RPMI7951 (cell line): Measurements from ENCODE around the gene ZPLD1. TPM values are rescaled to one million over a fixed set of nuclear protein-coding genes. Genes with fewer than 3 reads are reported as not detected.

Source experiments
- DNase-seq: peaks from one replicate; pipeline ENCODE4 v3.0.0-alpha.2; 2012; ENCODE audit warnings: low read depth
- total RNA-seq: library from RNA; depleted of rRNA; stranded (reverse); fragments of >200 nt; shearing (Covaris generic); gene quantifications from 2 replicates; pipeline ENCODE4 v1.2.3, GENCODE V29; 2014

The ZPLD1 gene
- total RNA-seq, 1 experiment from 2014 or later, result not detected

GRCh38 chr3:102466001-102466400, 31.2 kb downstream of the ZPLD1 start:
- DNase-seq, result no peak

GRCh38 chr3:102470066-102470465, 35.3 kb downstream of the ZPLD1 start:
- no peak for DNase-seq

GRCh38 chr3:102471001-102471400, 36.2 kb downstream of the ZPLD1 start:
- peak; percentile 50 for DNase-seq

- DNase-seq, result no peak
Observed at GRCh38 chr3:102471491-102471890, 36.7 kb downstream of the ZPLD1 start.

GRCh38 chr3:102473648-102474047, 38.8 kb downstream of the ZPLD1 start:
- DNase-seq, result no peak

GRCh38 chr3:102474207-102474606, 39.4 kb downstream of the ZPLD1 start:
- no peak for DNase-seq

- DNase-seq, result no peak
Observed at GRCh38 chr3:102476198-102476597, 41.4 kb downstream of the ZPLD1 start.

- DNase-seq, result no peak
Observed at GRCh38 chr3:102478160-102478559, 43.3 kb downstream of the ZPLD1 start.

GRCh38 chr3:102480139-102480538, 45.3 kb downstream of the ZPLD1 start:
- no peak for DNase-seq

GRCh38 chr3:102481050-102481449, 46.2 kb downstream of the ZPLD1 start:
- DNase-seq, result peak; percentile 43

GRCh38 chr3:102483556-102483955, 48.7 kb downstream of the ZPLD1 start:
- peak; percentile 9 for DNase-seq

GRCh38 chr3:102484363-102484762, 49.5 kb downstream of the ZPLD1 start:
- no peak for DNase-seq

GRCh38 chr3:102485701-102486100, 50.9 kb downstream of the ZPLD1 start:
- DNase-seq, result no peak

GRCh38 chr3:102488331-102488730, 53.5 kb downstream of the ZPLD1 start:
- no peak for DNase-seq

- DNase-seq, result no peak
Observed at GRCh38 chr3:102492300-102492699, 57.5 kb downstream of the ZPLD1 start.

GRCh38 chr3:102497571-102497970, 62.8 kb downstream of the ZPLD1 start:
- no peak for DNase-seq

GRCh38 chr3:102505542-102505941, 70.7 kb downstream of the ZPLD1 start:
- DNase-seq, result no peak

GRCh38 chr3:102510663-102511062, 75.8 kb downstream of the ZPLD1 start:
- DNase-seq, result peak; percentile 17

GRCh38 chr3:102511168-102511567, 76.4 kb downstream of the ZPLD1 start:
- DNase-seq, result no peak

GRCh38 chr3:102511639-102512038, 76.8 kb downstream of the ZPLD1 start:
- peak; percentile 21 for DNase-seq

GRCh38 chr3:102512734-102513504, 78.1 kb downstream of the ZPLD1 start:
- peak; percentile 44 for DNase-seq

- DNase-seq, result no peak
Observed at GRCh38 chr3:102514241-102514640, 79.4 kb downstream of the ZPLD1 start.

GRCh38 chr3:102521246-102521645, 86.4 kb downstream of the ZPLD1 start:
- no peak for DNase-seq

- no peak for DNase-seq
Observed at GRCh38 chr3:102525624-102526023, 90.8 kb downstream of the ZPLD1 start.
